GM18526 (cell line): ENCODE results near the gene CACNA1F.

Source experiments
- POLR2A ChIP-seq: IDR thresholded peaks from 3 replicates; pipeline ENCODE4 v1.6.1; 2011; ENCODE audit not compliant: insufficient read length; ENCODE audit errors: extremely low read depth

Gene CACNA1F

GRCh38 chrX:49199315-49199595 is 33.9 kb downstream of the CACNA1F start:
- TF ChIP-seq POLR2A = no peak

- no peak for TF ChIP-seq POLR2A
Measured at GRCh38 chrX:49198540-49199314, 34.4 kb downstream of the CACNA1F start.

- no peak for TF ChIP-seq POLR2A
Measured at GRCh38 chrX:49197543-49198087, 35.5 kb downstream of the CACNA1F start.

GRCh38 chrX:49193542-49193964 is 39.6 kb downstream of the CACNA1F start:
- TF ChIP-seq POLR2A = no peak

- TF ChIP-seq POLR2A = no peak
Measured at GRCh38 chrX:49192722-49193328, 40.3 kb downstream of the CACNA1F start.

- TF ChIP-seq POLR2A = no peak
Measured at GRCh38 chrX:49191574-49192011, 41.5 kb downstream of the CACNA1F start.

- TF ChIP-seq POLR2A = peak; percentile 87
Measured at GRCh38 chrX:49190821-49191573, 42.1 kb downstream of the CACNA1F start.

GRCh38 chrX:49189606-49190005 is 43.5 kb downstream of the CACNA1F start:
- no peak for TF ChIP-seq POLR2A

GRCh38 chrX:49188468-49189076 is 44.6 kb downstream of the CACNA1F start:
- no peak for TF ChIP-seq POLR2A

- no peak for TF ChIP-seq POLR2A
Measured at GRCh38 chrX:49187526-49187925, 45.6 kb downstream of the CACNA1F start.

- TF ChIP-seq POLR2A = no peak
Measured at GRCh38 chrX:49187028-49187394, 46.1 kb downstream of the CACNA1F start.

- peak; percentile 55 for TF ChIP-seq POLR2A
Measured at GRCh38 chrX:49186125-49187027, 46.8 kb downstream of the CACNA1F start, which contains the start of gene PRICKLE3. TSS of gene PRICKLE3 (minus strand) at chrX:49186373. CDS start at chrX:49186297, 76 bp downstream.

- TF ChIP-seq POLR2A = peak; percentile 27
Measured at GRCh38 chrX:49184294-49185281, 48.6 kb downstream of the CACNA1F start.
